Dermis blood vessel endothelial cell (primary cell): ENCODE results near the gene COL20A1. TPM values are rescaled to one million over a fixed set of nuclear protein-coding genes. Genes with fewer than 3 reads are reported as not detected.

Source experiments
- DNase-seq: peaks from one replicate; pipeline ENCODE4 v3.0.0; 2010
- total RNA-seq: library from RNA; depleted of rRNA; stranded (reverse); fragments of >200 nt; gene quantifications from 2 replicates; pipeline ENCODE4 v1.2.3, GENCODE V29; 2014

Gene COL20A1
- total RNA-seq, 1 donor from 2014 or later = not detected

GRCh38 chr20:63261060-63261794 lies 31.8 kb upstream of the COL20A1 start:
- DNase-seq = no peak

- no peak for DNase-seq
These were observed 31.0 kb upstream of the COL20A1 start for GRCh38 chr20:63261795-63262528.

DNA sequence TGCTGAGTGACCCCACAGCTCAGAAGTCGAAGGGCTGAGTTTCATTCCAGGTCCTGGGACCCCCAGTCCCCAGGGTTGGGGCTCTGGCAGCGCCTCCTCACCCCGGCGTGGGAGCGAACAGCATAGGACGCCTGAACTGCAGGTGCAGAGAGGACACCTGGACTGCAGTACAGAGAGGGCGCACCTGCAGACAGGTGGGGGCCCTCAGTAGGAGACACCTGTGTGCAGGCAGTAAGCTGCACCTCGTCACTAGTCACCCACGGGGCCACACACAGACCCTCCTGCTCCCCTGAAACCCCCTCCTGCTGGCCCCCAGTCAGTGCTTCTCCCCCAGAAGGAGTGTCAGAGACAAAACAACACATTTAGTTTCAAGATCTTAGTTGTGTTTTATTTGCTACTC lies 30.1 kb upstream of the COL20A1 start:
- no peak for DNase-seq

GRCh38 chr20:63264000-63264399 lies 29.0 kb upstream of the COL20A1 start:
- no peak for DNase-seq

- no peak for DNase-seq
These were observed 28.5 kb upstream of the COL20A1 start for GRCh38 chr20:63264519-63264918.

DNA sequence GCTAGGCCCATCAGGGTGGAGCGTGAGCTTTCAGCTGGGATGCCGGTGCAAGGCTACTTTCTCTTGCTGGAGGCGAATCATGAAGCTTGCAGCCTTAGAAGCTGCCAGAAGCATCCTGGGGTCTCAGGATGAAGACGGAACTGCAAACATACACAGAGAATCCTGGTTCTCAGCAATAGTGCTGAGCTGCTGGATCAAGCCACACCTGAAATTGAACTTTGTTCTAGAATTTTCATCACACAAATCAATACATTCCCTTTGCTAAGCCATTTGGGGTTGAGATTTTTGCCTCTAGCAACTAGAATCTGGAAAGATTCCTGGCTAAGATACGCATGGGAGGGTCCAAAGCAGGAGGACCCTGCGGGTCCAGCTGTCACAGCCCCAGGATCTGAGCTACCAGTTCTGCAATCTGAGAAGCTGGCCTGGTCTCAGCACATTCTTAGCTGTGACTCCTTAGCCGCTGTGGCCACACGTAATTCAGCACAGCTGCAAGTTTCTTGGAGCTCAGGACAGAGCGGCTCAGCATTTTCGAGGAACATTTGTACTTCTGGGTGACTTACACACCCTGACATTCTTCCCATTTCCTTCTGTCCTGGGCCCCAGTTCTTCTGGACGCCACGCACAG lies 27.0 kb upstream of the COL20A1 start:
- DNase-seq = no peak

DNA sequence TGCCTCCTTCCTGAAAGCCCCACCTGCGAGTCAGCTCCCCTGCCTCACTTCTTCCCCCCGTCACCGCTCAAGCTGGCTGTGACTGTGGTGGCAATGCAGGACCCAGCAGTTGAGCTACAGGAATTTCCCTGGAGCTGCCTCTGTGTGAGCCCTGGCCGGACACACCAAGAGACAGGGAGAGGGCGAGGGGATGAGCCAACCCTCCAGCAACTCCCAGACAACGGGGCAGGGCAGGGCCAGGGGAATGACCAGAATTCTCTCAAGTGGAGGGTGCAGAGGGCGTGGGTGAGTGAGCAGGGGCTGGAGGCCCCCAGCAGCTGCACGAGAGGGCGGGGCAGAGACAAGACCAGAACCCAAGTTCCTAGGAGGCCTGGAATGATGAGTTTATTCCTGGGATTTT lies 25.3 kb upstream of the COL20A1 start:
- DNase-seq = no peak

- DNase-seq = no peak
These were observed 24.7 kb upstream of the COL20A1 start for GRCh38 chr20:63268256-63268655.

GRCh38 chr20:63268671-63269439 lies 24.1 kb upstream of the COL20A1 start:
- no peak for DNase-seq

GRCh38 chr20:63269724-63270123 lies 23.3 kb upstream of the COL20A1 start:
- DNase-seq = no peak

- DNase-seq = no peak
These were observed 22.2 kb upstream of the COL20A1 start for GRCh38 chr20:63270606-63271325.

- DNase-seq = peak; percentile 92
These were observed 20.6 kb upstream of the COL20A1 start, which contains the start of gene ARFGAP1 for GRCh38 chr20:63272105-63273058. Gene ARFGAP1 (plus strand): TSS chr20:63272813. CDS start chr20:63275581, 2,768 bp downstream.

- peak; percentile 14 for DNase-seq
These were observed 19.9 kb upstream of the COL20A1 start for GRCh38 chr20:63273059-63273579.

DNA sequence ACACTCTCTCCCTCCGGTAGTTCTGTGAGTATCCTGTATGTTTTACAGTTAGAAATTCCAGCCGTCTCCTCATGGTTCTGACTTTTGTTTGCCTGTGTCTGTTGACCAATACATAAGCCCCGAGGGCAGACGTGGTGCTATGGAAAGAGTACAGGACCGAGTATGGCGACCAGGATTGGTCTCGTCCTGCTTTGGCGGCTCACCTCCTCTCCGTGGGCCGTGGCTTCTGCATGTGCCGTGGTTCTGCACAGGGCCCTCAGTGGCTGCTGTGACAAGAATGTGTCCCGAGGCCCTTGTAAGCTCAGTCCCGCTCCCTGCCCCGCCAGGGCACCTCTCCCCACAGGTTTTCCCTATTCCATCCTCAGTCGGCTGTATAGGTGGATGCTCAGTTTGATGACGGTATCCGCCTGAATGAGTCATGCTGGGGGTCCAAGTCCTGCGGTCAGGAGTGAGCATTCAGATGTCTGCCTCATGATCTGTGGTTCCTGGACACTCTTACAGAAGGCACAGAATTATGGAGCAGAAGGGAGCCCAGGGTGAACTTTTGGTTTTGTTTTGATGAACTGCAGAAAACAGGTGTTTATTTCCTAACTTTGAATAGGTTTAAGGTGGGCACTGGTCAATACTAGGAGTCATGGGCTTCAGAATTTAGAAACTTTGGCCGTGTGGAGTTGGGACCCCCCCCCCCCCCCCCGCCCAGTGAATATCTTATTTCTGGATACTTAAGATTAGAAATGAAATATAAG lies 19.2 kb upstream of the COL20A1 start:
- peak; percentile 59 for DNase-seq

GRCh38 chr20:63274381-63275228 lies 18.4 kb upstream of the COL20A1 start:
- DNase-seq = no peak

- no peak for DNase-seq
These were observed 17.2 kb upstream of the COL20A1 start for GRCh38 chr20:63275825-63276224.

- no peak for DNase-seq
These were observed 16.0 kb upstream of the COL20A1 start for GRCh38 chr20:63276956-63277355.

GRCh38 chr20:63277466-63278272 lies 15.3 kb upstream of the COL20A1 start:
- DNase-seq = no peak
